ENCODE results near the gene DBNDD2.

Gene DBNDD2

GRCh38 chr20:45406260-45407066 is 1.6 kb upstream of the DBNDD2 start (continued):
- TF ChIP-seq ZBTB49 (tag by site-specific recombination; IDR thresholded peaks at IDR 0.05; ENCODE audit: low read depth) = no peak
- TF ChIP-seq MZF1 (tag by site-specific recombination; IDR thresholded peaks at IDR 0.05; ENCODE audit: borderline replicate concordance) = peak; percentile 31; the same call in 1 of the 2 replicates
- no peak; the same call in none of the 2 replicates for TF ChIP-seq ZNF449 (tag by site-specific recombination; IDR thresholded peaks at IDR 0.05)
- TF ChIP-seq ZNF292 (tag by site-specific recombination; IDR thresholded peaks at IDR 0.05; ENCODE audit: borderline replicate concordance, low read depth) = no peak
- TF ChIP-seq HIC1 (tag by site-specific recombination; IDR thresholded peaks at IDR 0.05) = peak; percentile 92
- TF ChIP-seq ZXDB (tag by site-specific recombination; IDR thresholded peaks at IDR 0.05) = peak; percentile 90
- 0 out of 2 replicates have a peak, but pooled peaks have one; percentile 6 for TF ChIP-seq ZNF398 (tag by site-specific recombination; IDR thresholded peaks at IDR 0.05)
- TF ChIP-seq ZNF585B (tag by site-specific recombination; IDR thresholded peaks at IDR 0.05) = no peak
- TF ChIP-seq RBAK (tag by site-specific recombination; IDR thresholded peaks at IDR 0.05) = no peak
- TF ChIP-seq ZNF626 (tag by site-specific recombination; IDR thresholded peaks at IDR 0.05) = no peak
- no peak for TF ChIP-seq PRDM1 (tag by site-specific recombination; IDR thresholded peaks at IDR 0.05)
- peak; percentile 92 for TF ChIP-seq ZBTB8A (tag by site-specific recombination; IDR thresholded peaks at IDR 0.05)
- TF ChIP-seq ZNF791 (tag by site-specific recombination; IDR thresholded peaks at IDR 0.05) = no peak
- peak; percentile 88; the same call in 1 of the 2 replicates for TF ChIP-seq ZEB2 (tag by site-specific recombination; IDR thresholded peaks at IDR 0.05)
- TF ChIP-seq, protein P1, sequence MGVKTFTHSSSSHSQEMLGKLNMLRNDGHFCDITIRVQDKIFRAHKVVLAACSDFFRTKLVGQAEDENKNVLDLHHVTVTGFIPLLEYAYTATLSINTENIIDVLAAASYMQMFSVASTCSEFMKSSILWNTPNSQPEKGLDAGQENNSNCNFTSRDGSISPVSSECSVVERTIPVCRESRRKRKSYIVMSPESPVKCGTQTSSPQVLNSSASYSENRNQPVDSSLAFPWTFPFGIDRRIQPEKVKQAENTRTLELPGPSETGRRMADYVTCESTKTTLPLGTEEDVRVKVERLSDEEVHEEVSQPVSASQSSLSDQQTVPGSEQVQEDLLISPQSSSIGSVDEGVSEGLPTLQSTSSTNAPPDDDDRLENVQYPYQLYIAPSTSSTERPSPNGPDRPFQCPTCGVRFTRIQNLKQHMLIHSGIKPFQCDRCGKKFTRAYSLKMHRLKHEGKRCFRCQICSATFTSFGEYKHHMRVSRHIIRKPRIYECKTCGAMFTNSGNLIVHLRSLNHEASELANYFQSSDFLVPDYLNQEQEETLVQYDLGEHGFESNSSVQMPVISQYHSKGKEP (tag by site-specific recombination; IDR thresholded peaks at IDR 0.05) = no peak
- TF ChIP-seq, protein P2, sequence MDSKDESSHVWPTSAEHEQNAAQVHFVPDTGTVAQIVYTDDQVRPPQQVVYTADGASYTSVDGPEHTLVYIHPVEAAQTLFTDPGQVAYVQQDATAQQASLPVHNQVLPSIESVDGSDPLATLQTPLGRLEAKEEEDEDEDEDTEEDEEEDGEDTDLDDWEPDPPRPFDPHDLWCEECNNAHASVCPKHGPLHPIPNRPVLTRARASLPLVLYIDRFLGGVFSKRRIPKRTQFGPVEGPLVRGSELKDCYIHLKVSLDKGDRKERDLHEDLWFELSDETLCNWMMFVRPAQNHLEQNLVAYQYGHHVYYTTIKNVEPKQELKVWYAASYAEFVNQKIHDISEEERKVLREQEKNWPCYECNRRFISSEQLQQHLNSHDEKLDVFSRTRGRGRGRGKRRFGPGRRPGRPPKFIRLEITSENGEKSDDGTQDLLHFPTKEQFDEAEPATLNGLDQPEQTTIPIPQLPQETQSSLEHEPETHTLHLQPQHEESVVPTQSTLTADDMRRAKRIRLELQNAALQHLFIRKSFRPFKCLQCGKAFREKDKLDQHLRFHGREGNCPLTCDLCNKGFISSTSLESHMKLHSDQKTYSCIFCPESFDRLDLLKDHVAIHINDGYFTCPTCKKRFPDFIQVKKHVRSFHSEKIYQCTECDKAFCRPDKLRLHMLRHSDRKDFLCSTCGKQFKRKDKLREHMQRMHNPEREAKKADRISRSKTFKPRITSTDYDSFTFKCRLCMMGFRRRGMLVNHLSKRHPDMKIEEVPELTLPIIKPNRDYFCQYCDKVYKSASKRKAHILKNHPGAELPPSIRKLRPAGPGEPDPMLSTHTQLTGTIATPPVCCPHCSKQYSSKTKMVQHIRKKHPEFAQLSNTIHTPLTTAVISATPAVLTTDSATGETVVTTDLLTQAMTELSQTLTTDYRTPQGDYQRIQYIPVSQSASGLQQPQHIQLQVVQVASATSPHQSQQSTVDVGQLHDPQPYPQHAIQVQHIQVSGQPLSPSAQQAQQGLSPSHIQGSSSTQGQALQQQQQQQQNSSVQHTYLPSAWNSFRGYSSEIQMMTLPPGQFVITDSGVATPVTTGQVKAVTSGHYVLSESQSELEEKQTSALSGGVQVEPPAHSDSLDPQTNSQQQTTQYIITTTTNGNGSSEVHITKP (tag by site-specific recombination; IDR thresholded peaks at IDR 0.05) = peak; percentile 77
- no peak for TF ChIP-seq SETDB1 (IDR thresholded peaks at IDR 0.05; ENCODE audit: insufficient read length, low read length)
- 0 out of 2 replicates have a peak, but pooled peaks have one; percentile 34 for TF ChIP-seq ZNF610 (tag by site-specific recombination; IDR thresholded peaks at IDR 0.05; ENCODE audit: borderline replicate concordance)
- no peak; the same call in 1 of the 2 replicates for TF ChIP-seq KLF9 (tag by site-specific recombination; IDR thresholded peaks at IDR 0.05; ENCODE audit: low read depth)
- no peak for TF ChIP-seq ZNF394 (tag by site-specific recombination; IDR thresholded peaks at IDR 0.05; ENCODE audit: borderline replicate concordance)
- TF ChIP-seq ZNF423 (tag by site-specific recombination; IDR thresholded peaks at IDR 0.05) = peak; percentile 89; the same call in 1 of the 2 replicates
- no peak for TF ChIP-seq HOXD13 (CRISPR knock-in tag; IDR thresholded peaks at IDR 0.05; ENCODE audit: borderline replicate concordance)
- peak; percentile 82 for TF ChIP-seq OSR2 (tag by site-specific recombination; IDR thresholded peaks at IDR 0.05)
- peak; percentile 57; the same call in 1 of the 2 replicates for TF ChIP-seq SP3 (tag by site-specific recombination; IDR thresholded peaks at IDR 0.05)
- TF ChIP-seq BCL11B (tag by site-specific recombination; IDR thresholded peaks at IDR 0.05; ENCODE audit: low read depth) = no peak

Data from HEK293 (cell line).